Thymus (tissue), 11 donors: ENCODE measurements around the gene CYTIP. TPM values are rescaled to one million over a fixed set of nuclear protein-coding genes. Genes with fewer than 3 reads are reported as not detected.
"Not testable (repeated sequence)": the region's sequence is repeated elsewhere in the genome, so short reads cannot be mapped to it uniquely, and the experiment has no call there.

ENCODE experiments used
- DNase-seq, 9 donors: peaks; one replicate each; pipeline ENCODE4 v3.0.0-alpha.2; 2013; ENCODE audit warnings: low spot score in 9 of 9, low read depth in 6 of 9, missing footprints in 1 of 9
- H3K27ac ChIP-seq, 2 donors: one replicate each; pipeline ENCODE4 v1.5.1; 2013; ENCODE audit warnings: control low read depth in 1 of 2, low read depth in 1 of 2, low read length in 1 of 2, mild to moderate bottlenecking in 1 of 2, moderate library complexity in 1 of 2
- H3K27me3 ChIP-seq, 2 donors: one replicate each; pipeline ENCODE4 v1.5.1; 2013; ENCODE audit warnings: low read length in 1 of 2; ENCODE audit not compliant: control insufficient read depth in 2 of 2, insufficient read depth in 1 of 2
- H3K36me3 ChIP-seq, 2 donors: one replicate each; pipeline ENCODE4 v1.5.1; 2013; ENCODE audit warnings: low read length in 1 of 2, mild to moderate bottlenecking in 1 of 2, moderate library complexity in 1 of 2; ENCODE audit not compliant: control insufficient read depth in 2 of 2, insufficient read depth in 2 of 2
- H3K4me1 ChIP-seq, 2 donors: one replicate each; pipeline ENCODE4 v1.5.1; 2013; ENCODE audit warnings: low read length in 2 of 2; ENCODE audit not compliant: control insufficient read depth in 2 of 2, insufficient read depth in 2 of 2
- H3K4me3 ChIP-seq, 2 donors: one replicate each; pipeline ENCODE4 v1.5.1; 2013; ENCODE audit warnings: low read length in 2 of 2, control low read depth in 1 of 2, mild to moderate bottlenecking in 1 of 2
- H3K9me3 ChIP-seq, 2 donors: one replicate each; pipeline ENCODE4 v1.5.1; 2013; ENCODE audit warnings: low read length in 1 of 2, mild to moderate bottlenecking in 1 of 2; ENCODE audit not compliant: control insufficient read depth in 2 of 2, insufficient read depth in 1 of 2
- WGBS: extraction: QIAGEN DNeasy Blood & Tissue Kit; methylation state at CpG from one replicate; pipeline ENCODE4 v1.1.7; 2013; 5-methylcytosine and 5-hydroxymethylcytosine counted together
- polyA plus RNA-seq: library from polyadenylated mRNA; stranded (reverse); fragments of 200-250 nt; gene quantifications from one replicate; pipeline ENCODE4 v1.2.3, GENCODE V29; 2013
- total RNA-seq: library from RNA; stranded (reverse); fragments of 120-200 nt; gene quantifications from one replicate; pipeline ENCODE4 v1.2.4, GENCODE V29; 2013
- donor health status: healthy.

Gene CYTIP
- total and polyA plus RNA-seq, 2 donors: 71.6 to 86.5 TPM

DNA sequence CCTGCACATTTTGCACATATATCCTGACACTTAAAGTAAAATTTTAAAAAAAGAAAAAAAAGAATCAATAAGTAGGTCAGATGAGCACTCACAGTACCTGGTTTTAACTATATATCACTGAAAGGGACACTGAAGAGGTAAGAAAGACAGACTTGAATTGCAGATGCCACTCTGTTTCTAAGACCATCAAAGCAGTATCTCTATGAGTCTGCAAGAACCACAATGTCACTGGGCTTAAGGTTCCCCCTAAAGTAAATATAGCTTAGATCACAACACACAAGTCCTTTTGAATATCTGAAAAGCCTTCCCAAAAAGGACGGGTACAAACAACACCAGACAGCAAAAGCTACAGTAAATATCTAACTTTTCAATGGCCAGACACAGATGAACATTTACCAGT, 57.6 kb downstream of the CYTIP start:
- no peaks in the 10 kb centered on the region for H3K36me3 ChIP-seq
- H3K4me1 ChIP-seq: no peaks in the 10 kb centered on the region
- DNase-seq: no peak
- no peak overlapping the region for H3K4me3 ChIP-seq
- H3K9me3 ChIP-seq: no peaks in the 10 kb centered on the region
- no peaks in the 10 kb centered on the region for H3K27me3 ChIP-seq
- WGBS: 92% methylated on average over 1 of the region's 1 CpG
- H3K27ac ChIP-seq: no peak overlapping the region

DNA sequence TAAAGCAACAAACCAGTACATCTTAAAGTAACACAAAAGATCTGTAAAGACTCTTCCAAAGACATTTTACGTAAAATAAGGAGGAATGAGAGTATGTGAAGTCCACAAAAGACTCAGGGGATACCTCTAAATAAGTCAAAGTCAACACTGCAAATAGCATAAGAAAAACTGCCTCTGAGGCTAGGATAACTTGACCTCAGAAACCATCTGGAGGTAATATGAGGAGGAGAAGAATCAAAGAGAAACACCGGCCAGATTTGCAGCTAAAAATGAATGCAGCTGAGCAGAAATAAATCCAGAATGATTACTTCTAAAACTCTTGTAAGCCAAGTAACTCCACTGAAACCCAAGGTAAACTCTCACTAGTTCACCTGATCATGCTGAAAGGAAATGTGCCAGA, 66.0 kb downstream of the CYTIP start:
- Histone ChIP-seq H3K27ac (no peak overlapping the region), H3K36me3 (no peaks in the 10 kb centered on the region), H3K27me3 (no peaks in the 10 kb centered on the region), H3K4me3 (no peak overlapping the region), H3K4me1 (no peaks in the 10 kb centered on the region), H3K9me3 (peaks cover 3 to 11% of the 10 kb centered on the region in 2 donors)
- DNase-seq: no peak
- 91% methylated on average over 2 of the region's 2 CpGs for WGBS

DNA sequence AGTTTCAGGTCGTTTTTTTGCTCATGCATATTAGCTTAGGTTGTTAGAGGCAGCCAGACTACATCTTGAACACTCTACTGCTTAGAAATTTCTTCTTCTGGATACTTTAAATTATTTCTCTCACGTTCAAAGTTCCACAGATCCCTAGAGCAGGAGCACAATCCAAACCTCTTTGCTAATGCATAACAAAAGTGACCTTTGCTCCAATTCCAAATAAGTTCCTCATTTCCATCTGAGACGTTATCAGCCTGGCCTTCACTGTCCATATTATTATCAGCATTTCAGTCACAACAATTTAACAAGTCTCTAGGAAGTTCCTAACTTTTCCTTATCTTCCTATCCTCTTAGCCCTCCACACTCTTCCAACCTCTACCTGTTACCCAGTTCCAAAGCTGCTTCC, 67.8 kb downstream of the CYTIP start:
- DNase-seq: no peak
- Histone ChIP-seq H3K36me3 (no peaks in the 10 kb centered on the region), H3K4me1 (no peaks in the 10 kb centered on the region), H3K27ac (no peak overlapping the region), H3K9me3 (peaks cover 3 to 11% of the 10 kb centered on the region in 2 donors), H3K27me3 (no peaks in the 10 kb centered on the region), H3K4me3 (no peak overlapping the region)
- WGBS: 92% methylated on average over 3 of the region's 3 CpGs

DNA sequence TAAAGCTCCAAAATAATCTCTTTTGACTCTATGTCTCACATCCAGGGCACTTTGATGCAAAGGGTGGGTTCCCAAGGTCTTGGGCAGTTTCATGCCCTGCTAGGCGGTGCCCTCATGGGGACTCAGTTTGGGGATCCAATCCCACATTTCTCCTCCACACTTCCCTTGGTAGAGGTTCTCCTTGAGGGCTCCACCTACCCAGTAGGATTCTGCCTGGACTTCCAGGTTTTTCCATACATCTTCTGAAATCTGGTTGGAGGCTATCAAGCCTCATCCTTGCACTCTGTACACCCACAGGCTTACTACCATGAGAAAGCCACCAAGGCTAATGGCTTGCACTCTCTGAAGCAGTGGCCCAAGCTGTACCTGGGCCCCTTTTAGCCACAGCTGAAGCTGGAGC, 68.5 kb downstream of the CYTIP start:
- WGBS: 98% methylated on average over 1 of the region's 1 CpG
- DNase-seq: no peak
- H3K27ac ChIP-seq: no peak overlapping the region
- no peaks in the 10 kb centered on the region for H3K27me3 ChIP-seq
- no peaks in the 10 kb centered on the region for H3K4me1 ChIP-seq
- no peaks in the 10 kb centered on the region for H3K36me3 ChIP-seq
- peaks cover 3 to 11% of the 10 kb centered on the region in 2 donors for H3K9me3 ChIP-seq
- no peak overlapping the region for H3K4me3 ChIP-seq

DNA sequence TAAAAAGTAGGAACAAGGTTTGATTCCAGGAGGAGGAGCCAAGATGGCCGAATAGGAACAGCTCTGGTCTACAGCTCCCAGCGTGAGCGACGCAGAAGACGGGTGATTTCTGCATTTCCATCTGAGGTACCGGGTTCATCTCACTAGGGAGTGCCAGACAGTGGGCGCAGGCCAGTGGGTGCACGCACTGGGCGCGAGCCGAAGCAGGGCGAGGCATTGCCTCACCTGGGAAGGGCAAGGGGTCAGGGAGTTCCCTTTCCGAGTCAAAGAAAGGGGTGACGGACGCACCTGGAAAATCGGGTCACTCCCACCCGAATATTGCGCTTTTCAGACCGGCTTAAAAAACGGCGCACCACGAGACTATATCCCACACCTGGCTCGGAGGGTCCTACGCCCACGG, 75.4 kb downstream of the CYTIP start:
- not testable (repeated sequence) for H3K27ac ChIP-seq, H3K4me1 ChIP-seq, H3K9me3 ChIP-seq, H3K4me3 ChIP-seq, DNase-seq, H3K36me3 ChIP-seq, H3K27me3 ChIP-seq
- WGBS: 96% methylated on average over 15 of the region's 25 CpGs

DNA sequence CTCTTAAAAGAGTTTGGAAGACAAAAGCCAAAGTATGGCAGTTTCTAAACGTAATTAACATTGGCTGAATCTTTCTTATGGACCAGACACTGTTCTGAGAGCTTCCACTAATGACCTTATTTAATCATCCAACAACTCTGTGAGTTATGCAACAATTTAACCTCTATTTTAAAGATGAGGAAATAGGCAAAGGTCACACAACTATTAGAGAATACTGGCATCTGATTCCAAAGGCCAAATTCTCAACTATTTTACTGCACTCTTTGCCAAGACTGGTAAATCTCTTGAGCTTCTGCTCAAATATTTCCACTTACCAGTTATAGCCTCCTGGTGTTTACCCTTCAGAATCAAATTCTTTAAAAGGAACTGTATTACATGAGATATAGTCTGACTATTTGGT, 76.2 kb downstream of the CYTIP start:
- DNase-seq: no peak
- no peaks in the 10 kb centered on the region for H3K27me3 ChIP-seq
- H3K4me1 ChIP-seq: peaks cover 0 to 3% of the 10 kb centered on the region in 2 donors
- 85% methylated on average over 1 of the region's 1 CpG for WGBS
- H3K9me3 ChIP-seq: no peaks in the 10 kb centered on the region
- no peaks in the 10 kb centered on the region for H3K36me3 ChIP-seq
- H3K27ac ChIP-seq: no peak overlapping the region
- no peak overlapping the region for H3K4me3 ChIP-seq

Other genes starting within 250 kb of the CYTIP start
- 0.33 TPM for gene GALNT5, start 186.4 kb downstream of the CYTIP start, total RNA-seq
- 0.71 TPM for gene GALNT5, start 186.4 kb downstream of the CYTIP start, polyA plus RNA-seq
- gene ERMN, start 118.3 kb downstream of the CYTIP start, total RNA-seq: 0.71 TPM
- 9.9 TPM for gene ERMN, start 118.3 kb downstream of the CYTIP start, polyA plus RNA-seq
- 0.24 TPM for gene ACVR1C, start 184.8 kb upstream of the CYTIP start, total RNA-seq
- 0.23 TPM for gene ACVR1C, start 184.8 kb upstream of the CYTIP start, polyA plus RNA-seq